Measurements from ENCODE around the gene WNT3. TPM values are rescaled to one million over a fixed set of nuclear protein-coding genes. Genes with fewer than 3 reads are reported as not detected.
A peak's percentile ranks its signal among the peaks of the same experiment; 100 is the strongest.

The WNT3 gene
- total and polyA plus RNA-seq, 2 experiments from 2014 or later, result 2.7 to 3.4 TPM

DNA sequence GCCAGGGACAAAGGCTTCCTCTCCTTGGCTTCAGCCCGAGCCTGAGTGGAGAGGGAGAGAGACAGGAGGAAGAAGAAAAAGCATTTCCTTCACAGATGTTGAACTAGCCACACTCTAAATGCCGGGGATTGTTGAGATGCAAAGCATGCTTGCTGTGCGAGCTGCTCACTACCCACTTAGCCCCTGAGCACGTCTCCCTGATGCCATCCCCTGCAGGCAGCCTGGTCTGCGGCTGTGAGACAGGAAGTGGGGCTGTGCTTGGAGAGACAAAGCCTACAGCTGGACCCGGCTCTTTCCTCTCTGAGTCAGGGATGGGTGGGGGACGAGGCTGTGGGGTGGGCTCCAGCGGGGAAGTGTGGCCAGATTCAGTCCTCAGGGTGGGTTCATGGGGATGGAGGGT is 46.6 kb upstream of the WNT3 start:
- no peaks in the 10 kb centered on the region; the same call in 1 of the 2 replicates for H3K4me1 ChIP-seq (ENCODE audit: insufficient read depth)
- ATAC-seq (peak; percentile 40), DNase-seq (ENCODE audit: low spot score) (peak; percentile 38)
- H3F3A ChIP-seq (replicated peaks; ENCODE audit: low read depth), result no peaks in the 10 kb centered on the region
- H3K36me3 ChIP-seq (ENCODE audit: insufficient read depth), result no peaks in the 10 kb centered on the region
- H3K79me2 ChIP-seq (replicated peaks; ENCODE audit: insufficient read depth), result no peaks in the 10 kb centered on the region
- H3K4me1 Mint-ChIP-seq, result peaks cover 16% of the 10 kb centered on the region
- no peak overlapping the region; the same call in 2 of the 3 replicates for H3K4me3 Mint-ChIP-seq
- H3K27ac Mint-ChIP-seq, result no peak overlapping the region
- no peaks in the 10 kb centered on the region for H4K20me1 ChIP-seq (replicated peaks; ENCODE audit: insufficient read depth)
- peak overlapping the region; percentile 84 for H2AFZ ChIP-seq
- H3K27ac ChIP-seq (ENCODE audit: low read depth), result no peak overlapping the region
- H3K36me3 Mint-ChIP-seq (ENCODE audit: low read depth), result no peaks in the 10 kb centered on the region; the same call in 2 of the 3 replicates
- no peak overlapping the region for H3K4me3 ChIP-seq
- TF ChIP-seq CREB1 (CRISPR knock-in tag; IDR thresholded peaks at IDR 0.05; ENCODE audit: low read depth), result no peak
- no peak for TF ChIP-seq EZH2phosphoT487 (IDR thresholded peaks at IDR 0.05; ENCODE audit: unreplicated experiment)
- TF ChIP-seq, protein P1, sequence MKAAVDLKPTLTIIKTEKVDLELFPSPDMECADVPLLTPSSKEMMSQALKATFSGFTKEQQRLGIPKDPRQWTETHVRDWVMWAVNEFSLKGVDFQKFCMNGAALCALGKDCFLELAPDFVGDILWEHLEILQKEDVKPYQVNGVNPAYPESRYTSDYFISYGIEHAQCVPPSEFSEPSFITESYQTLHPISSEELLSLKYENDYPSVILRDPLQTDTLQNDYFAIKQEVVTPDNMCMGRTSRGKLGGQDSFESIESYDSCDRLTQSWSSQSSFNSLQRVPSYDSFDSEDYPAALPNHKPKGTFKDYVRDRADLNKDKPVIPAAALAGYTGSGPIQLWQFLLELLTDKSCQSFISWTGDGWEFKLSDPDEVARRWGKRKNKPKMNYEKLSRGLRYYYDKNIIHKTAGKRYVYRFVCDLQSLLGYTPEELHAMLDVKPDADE (IDR thresholded peaks at IDR 0.05), result no peak
- no peak for TF ChIP-seq EZH2 (IDR thresholded peaks at IDR 0.05; ENCODE audit: low read depth, unreplicated experiment)
- TF ChIP-seq NANOG (IDR thresholded peaks at IDR 0.05; ENCODE audit: borderline replicate concordance), result no peak
- no peak for TF ChIP-seq JUNB (IDR thresholded peaks at IDR 0.05; ENCODE audit: unreplicated experiment)
- TF ChIP-seq, protein P2, sequence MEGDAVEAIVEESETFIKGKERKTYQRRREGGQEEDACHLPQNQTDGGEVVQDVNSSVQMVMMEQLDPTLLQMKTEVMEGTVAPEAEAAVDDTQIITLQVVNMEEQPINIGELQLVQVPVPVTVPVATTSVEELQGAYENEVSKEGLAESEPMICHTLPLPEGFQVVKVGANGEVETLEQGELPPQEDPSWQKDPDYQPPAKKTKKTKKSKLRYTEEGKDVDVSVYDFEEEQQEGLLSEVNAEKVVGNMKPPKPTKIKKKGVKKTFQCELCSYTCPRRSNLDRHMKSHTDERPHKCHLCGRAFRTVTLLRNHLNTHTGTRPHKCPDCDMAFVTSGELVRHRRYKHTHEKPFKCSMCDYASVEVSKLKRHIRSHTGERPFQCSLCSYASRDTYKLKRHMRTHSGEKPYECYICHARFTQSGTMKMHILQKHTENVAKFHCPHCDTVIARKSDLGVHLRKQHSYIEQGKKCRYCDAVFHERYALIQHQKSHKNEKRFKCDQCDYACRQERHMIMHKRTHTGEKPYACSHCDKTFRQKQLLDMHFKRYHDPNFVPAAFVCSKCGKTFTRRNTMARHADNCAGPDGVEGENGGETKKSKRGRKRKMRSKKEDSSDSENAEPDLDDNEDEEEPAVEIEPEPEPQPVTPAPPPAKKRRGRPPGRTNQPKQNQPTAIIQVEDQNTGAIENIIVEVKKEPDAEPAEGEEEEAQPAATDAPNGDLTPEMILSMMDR (conservative IDR thresholded peaks at IDR 0.05; ENCODE audit: low read depth in 2 of 2), result no peak
- TF ChIP-seq POLR2AphosphoS5 (IDR thresholded peaks at IDR 0.05; ENCODE audit: low read depth), result no peak
- no peak for TF ChIP-seq ZNF331 (CRISPR knock-in tag; IDR thresholded peaks at IDR 0.05; ENCODE audit: low read depth)
- no peak for TF ChIP-seq REST (IDR thresholded peaks at IDR 0.05; ENCODE audit: unreplicated experiment)
- TF ChIP-seq ZNF462 (CRISPR knock-in tag; IDR thresholded peaks at IDR 0.05), result no peak
- TF ChIP-seq STAT1 (IDR thresholded peaks at IDR 0.05; ENCODE audit: unreplicated experiment), result no peak
- TF ChIP-seq ZNF114 (CRISPR knock-in tag; IDR thresholded peaks at IDR 0.05), result no peak
- H3K9me2 ChIP-seq (ENCODE audit: insufficient read depth), result peaks cover 3% of the 10 kb centered on the region; the same call in 1 of the 2 replicates
- H3K27me3 ChIP-seq (ENCODE audit: insufficient read depth), result no peaks in the 10 kb centered on the region
- no peak overlapping the region for H3K4me2 ChIP-seq
- no peaks in the 10 kb centered on the region for H3K9me3 Mint-ChIP-seq
- H3K27me3 Mint-ChIP-seq (ENCODE audit: insufficient read depth, low read depth, poor library complexity), result peaks cover 15% of the 10 kb centered on the region
